Right lobe of liver (tissue), 4 donors: ENCODE measurements around the gene EHF.

Experiments
- CTCF ChIP-seq, 4 donors: fragments of 200-600 bp in 3 of 4; fragments of 450-650 bp in 1 of 4; IDR thresholded peaks; one replicate each; pipeline versions ENCODE4 v1.5.1 to v1.8.0; 2016 to 2022; ENCODE audit warnings: antibody characterized with exemption in 4 of 4, mild to moderate bottlenecking in 2 of 4
- POLR2A ChIP-seq: fragments of 450-650 bp; IDR thresholded peaks from one replicate; pipeline ENCODE4 v1.6.1; 2017; ENCODE audit warnings: antibody characterized with exemption, mild to moderate bottlenecking
- donor health status: DM: no; HTN: no; CAD: no.
- donor health status: DM: no; HTN: no; CAD: no.
- donor health status: DM: no; HTN: yes; CAD: no.

- TF ChIP-seq POLR2A = no peak
- no peak for TF ChIP-seq CTCF (IDR thresholded peaks at IDR 0.05)
Measured at GRCh38 chr11:34595960-34596644, 24.8 kb upstream of the EHF start.
